ENCODE measurements around the gene MLXIPL.

DNA sequence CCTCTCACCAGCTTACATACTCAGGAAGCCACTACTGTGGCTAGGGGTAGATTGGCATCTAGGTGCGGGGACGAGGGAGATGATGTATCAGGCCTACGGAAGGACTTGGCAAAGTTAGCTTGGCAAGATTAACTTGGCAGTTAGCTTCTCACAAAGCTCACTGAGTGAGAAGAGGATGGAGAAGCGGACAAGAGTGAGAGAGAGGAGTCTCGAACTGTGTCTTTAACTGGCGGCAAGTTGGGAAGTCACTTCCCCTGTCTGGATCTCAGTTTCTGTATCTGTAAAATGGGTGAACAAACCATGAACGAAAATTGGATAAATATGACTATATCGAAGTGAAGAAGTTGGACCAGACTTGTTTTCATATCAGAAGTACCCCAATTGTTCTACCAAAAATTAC is 9.5 kb upstream of the MLXIPL start:
- TF ChIP-seq, protein P1, sequence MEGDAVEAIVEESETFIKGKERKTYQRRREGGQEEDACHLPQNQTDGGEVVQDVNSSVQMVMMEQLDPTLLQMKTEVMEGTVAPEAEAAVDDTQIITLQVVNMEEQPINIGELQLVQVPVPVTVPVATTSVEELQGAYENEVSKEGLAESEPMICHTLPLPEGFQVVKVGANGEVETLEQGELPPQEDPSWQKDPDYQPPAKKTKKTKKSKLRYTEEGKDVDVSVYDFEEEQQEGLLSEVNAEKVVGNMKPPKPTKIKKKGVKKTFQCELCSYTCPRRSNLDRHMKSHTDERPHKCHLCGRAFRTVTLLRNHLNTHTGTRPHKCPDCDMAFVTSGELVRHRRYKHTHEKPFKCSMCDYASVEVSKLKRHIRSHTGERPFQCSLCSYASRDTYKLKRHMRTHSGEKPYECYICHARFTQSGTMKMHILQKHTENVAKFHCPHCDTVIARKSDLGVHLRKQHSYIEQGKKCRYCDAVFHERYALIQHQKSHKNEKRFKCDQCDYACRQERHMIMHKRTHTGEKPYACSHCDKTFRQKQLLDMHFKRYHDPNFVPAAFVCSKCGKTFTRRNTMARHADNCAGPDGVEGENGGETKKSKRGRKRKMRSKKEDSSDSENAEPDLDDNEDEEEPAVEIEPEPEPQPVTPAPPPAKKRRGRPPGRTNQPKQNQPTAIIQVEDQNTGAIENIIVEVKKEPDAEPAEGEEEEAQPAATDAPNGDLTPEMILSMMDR (IDR thresholded peaks at IDR 0.05; ENCODE audit: poor library complexity, severe bottlenecking) = no peak
- TF ChIP-seq EZH2 (IDR thresholded peaks at IDR 0.05; ENCODE audit: borderline replicate concordance, insufficient read depth, low read length, poor library complexity, severe bottlenecking) = no peak
- no peak for TF ChIP-seq MXI1 (conservative IDR thresholded peaks at IDR 0.05; ENCODE audit: poor library complexity, severe bottlenecking)
- no peak for TF ChIP-seq POLR2AphosphoS5 (IDR thresholded peaks at IDR 0.05)
- TF ChIP-seq EP300 (conservative IDR thresholded peaks at IDR 0.05; ENCODE audit: poor library complexity, severe bottlenecking) = no peak
- TF ChIP-seq, protein P2, sequence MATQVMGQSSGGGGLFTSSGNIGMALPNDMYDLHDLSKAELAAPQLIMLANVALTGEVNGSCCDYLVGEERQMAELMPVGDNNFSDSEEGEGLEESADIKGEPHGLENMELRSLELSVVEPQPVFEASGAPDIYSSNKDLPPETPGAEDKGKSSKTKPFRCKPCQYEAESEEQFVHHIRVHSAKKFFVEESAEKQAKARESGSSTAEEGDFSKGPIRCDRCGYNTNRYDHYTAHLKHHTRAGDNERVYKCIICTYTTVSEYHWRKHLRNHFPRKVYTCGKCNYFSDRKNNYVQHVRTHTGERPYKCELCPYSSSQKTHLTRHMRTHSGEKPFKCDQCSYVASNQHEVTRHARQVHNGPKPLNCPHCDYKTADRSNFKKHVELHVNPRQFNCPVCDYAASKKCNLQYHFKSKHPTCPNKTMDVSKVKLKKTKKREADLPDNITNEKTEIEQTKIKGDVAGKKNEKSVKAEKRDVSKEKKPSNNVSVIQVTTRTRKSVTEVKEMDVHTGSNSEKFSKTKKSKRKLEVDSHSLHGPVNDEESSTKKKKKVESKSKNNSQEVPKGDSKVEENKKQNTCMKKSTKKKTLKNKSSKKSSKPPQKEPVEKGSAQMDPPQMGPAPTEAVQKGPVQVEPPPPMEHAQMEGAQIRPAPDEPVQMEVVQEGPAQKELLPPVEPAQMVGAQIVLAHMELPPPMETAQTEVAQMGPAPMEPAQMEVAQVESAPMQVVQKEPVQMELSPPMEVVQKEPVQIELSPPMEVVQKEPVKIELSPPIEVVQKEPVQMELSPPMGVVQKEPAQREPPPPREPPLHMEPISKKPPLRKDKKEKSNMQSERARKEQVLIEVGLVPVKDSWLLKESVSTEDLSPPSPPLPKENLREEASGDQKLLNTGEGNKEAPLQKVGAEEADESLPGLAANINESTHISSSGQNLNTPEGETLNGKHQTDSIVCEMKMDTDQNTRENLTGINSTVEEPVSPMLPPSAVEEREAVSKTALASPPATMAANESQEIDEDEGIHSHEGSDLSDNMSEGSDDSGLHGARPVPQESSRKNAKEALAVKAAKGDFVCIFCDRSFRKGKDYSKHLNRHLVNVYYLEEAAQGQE (IDR thresholded peaks at IDR 0.05; ENCODE audit: borderline replicate concordance) = no peak

All from neural cell (in vitro differentiated cells).